Measurements from ENCODE around the gene CNIH3. TPM values are rescaled to one million over a fixed set of nuclear protein-coding genes. Genes with fewer than 3 reads are reported as not detected.

CNIH3 gene
- total RNA-seq, 3 donors from 2014 or later = 3.8 to 5.2 (median 4.4) TPM

GRCh38 chr1:224727351-224728289, 111.5 kb downstream of the CNIH3 start:
- H3K9me3 ChIP-seq = no peaks in the 10 kb centered on the region
- intact Hi-C loops (cut with DNase I; ENCODE audit: low total_unique reads) = no loop called here
- peak overlapping the region; percentile 53 to 61 for H3K27ac ChIP-seq
- DNase-seq (ENCODE audit: low spot score in 2 of 2) = no peak
- H3K36me3 ChIP-seq = no peaks in the 10 kb centered on the region
- no peaks in the 10 kb centered on the region for H3K27me3 ChIP-seq
- H3K4me1 ChIP-seq = peaks cover 0 to 4% of the 10 kb centered on the region in 2 donors
- H3K4me3 ChIP-seq = no peak overlapping the region
- TF ChIP-seq CTCF (IDR thresholded peaks at IDR 0.05) (no peak), POLR2AphosphoS5 (IDR thresholded peaks at IDR 0.05) (no peak)

DNA sequence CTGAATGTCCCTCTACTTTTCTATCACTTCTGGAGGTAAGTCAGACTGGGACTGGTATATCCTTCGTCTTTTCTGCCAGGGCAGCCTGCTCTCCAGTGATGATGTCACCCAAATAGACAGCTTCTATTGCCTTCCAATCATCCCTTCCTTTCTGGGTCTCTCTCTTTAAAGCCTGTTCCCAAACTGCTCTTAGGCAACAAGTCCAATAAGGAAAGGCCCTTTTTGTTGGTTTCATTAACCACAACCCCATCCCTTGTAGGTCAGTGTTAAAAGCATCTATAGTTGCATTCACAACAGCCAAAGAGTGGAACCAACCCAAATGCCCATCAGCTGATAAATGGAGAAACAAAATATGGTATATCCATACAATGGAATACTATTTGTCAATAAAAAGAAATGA, 114.4 kb downstream of the CNIH3 start:
- peaks cover 0 to 4% of the 10 kb centered on the region in 2 donors for H3K4me1 ChIP-seq
- no peak for DNase-seq (ENCODE audit: low spot score in 2 of 2)
- no peaks in the 10 kb centered on the region for H3K9me3 ChIP-seq
- intact Hi-C loops (cut with DNase I; ENCODE audit: low total_unique reads) = no loop called here
- no peak overlapping the region for H3K4me3 ChIP-seq
- TF ChIP-seq POLR2AphosphoS5 (IDR thresholded peaks at IDR 0.05) (no peak), CTCF (IDR thresholded peaks at IDR 0.05) (no peak), POLR2A (IDR thresholded peaks at IDR 0.05) (no peak)
- H3K27ac ChIP-seq = no peak overlapping the region
- no peaks in the 10 kb centered on the region for H3K27me3 ChIP-seq
- H3K36me3 ChIP-seq = no peaks in the 10 kb centered on the region

DNA sequence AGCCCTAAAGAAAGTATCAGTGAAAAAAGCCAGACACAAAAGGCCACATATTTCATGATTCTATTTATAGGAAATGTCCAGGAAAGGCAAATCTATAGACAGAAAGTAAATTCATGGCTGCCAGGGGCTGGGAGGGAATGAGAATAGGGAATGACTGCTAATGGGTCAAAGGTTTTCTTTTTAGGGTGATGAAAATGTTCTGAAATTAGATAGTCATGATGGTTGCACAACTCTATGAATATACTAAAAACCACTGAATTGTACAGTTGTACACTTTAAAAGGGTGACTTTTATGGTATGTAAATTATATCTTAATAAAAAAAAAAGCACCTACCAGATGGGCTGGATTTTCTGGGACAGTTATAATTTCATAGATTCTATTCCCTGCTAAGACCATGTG, 114.8 kb downstream of the CNIH3 start:
- Histone ChIP-seq H3K27ac (no peak overlapping the region), H3K4me3 (no peak overlapping the region), H3K4me1 (peaks cover 0 to 4% of the 10 kb centered on the region in 2 donors), H3K9me3 (no peaks in the 10 kb centered on the region), H3K36me3 (no peaks in the 10 kb centered on the region), H3K27me3 (no peaks in the 10 kb centered on the region)
- TF ChIP-seq POLR2AphosphoS5 (IDR thresholded peaks at IDR 0.05) (no peak), CTCF (IDR thresholded peaks at IDR 0.05) (no peak), POLR2A (IDR thresholded peaks at IDR 0.05) (no peak)
- DNase-seq (ENCODE audit: low spot score in 2 of 2) = no peak
- intact Hi-C loops (cut with DNase I; ENCODE audit: low total_unique reads) = no loop called here

DNA sequence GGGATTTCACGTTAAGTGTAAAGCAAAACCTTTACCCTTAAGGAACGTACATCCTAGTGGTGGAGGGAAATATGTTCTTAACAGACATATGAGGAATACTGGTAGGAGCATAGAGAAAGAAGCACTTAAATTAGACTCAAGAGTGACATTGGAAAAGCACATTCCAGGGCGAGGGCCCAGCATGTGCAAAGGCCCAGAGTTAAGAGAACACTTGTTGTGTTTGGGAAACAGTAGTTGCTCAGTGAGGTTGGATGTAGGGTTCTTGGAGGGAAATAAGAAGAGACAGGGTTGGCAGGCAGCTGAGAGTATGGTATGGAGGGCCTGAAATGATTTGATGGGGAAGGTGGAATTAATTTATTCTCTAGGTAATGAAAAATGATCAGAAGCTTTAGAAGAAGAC, 115.5 kb downstream of the CNIH3 start:
- Histone ChIP-seq H3K9me3 (no peaks in the 10 kb centered on the region), H3K36me3 (no peaks in the 10 kb centered on the region), H3K27ac (peak overlapping the region; percentile 82 to 86), H3K4me3 (no peak overlapping the region), H3K4me1 (peaks cover 0 to under 1% of the 10 kb centered on the region in 2 donors), H3K27me3 (no peaks in the 10 kb centered on the region)
- intact Hi-C loops (cut with DNase I; ENCODE audit: low total_unique reads) = no loop called here
- DNase-seq (ENCODE audit: low spot score in 2 of 2) = no peak
- TF ChIP-seq POLR2AphosphoS5 (IDR thresholded peaks at IDR 0.05) (no peak), POLR2A (IDR thresholded peaks at IDR 0.05) (no peak), CTCF (IDR thresholded peaks at IDR 0.05) (no peak)

GRCh38 chr1:224732377-224733026, 116.4 kb downstream of the CNIH3 start:
- Histone ChIP-seq H3K9me3 (no peaks in the 10 kb centered on the region), H3K27ac (peak overlapping the region; percentile 82 to 86), H3K36me3 (no peaks in the 10 kb centered on the region), H3K27me3 (no peaks in the 10 kb centered on the region), H3K4me1 (no peaks in the 10 kb centered on the region), H3K4me3 (no peak overlapping the region)
- intact Hi-C loops (cut with DNase I; ENCODE audit: low total_unique reads) = no loop called here
- TF ChIP-seq POLR2AphosphoS5 (IDR thresholded peaks at IDR 0.05) (no peak), POLR2A (IDR thresholded peaks at IDR 0.05) (no peak), CTCF (IDR thresholded peaks at IDR 0.05) (no peak)
- peak; percentile 29 to 61 for DNase-seq (ENCODE audit: low spot score in 2 of 2)

Data from breast epithelium (tissue), 4 donors.